Jurkat, Clone E6-1 (cell line): ENCODE measurements around the gene SMAP2.
A peak's percentile ranks its signal among the peaks of the same experiment; 100 is the strongest.

Experiments
- DNase-seq: peaks from one replicate; pipeline ENCODE4 v3.0.0-alpha.2; 2011; ENCODE audit warnings: low read depth, low spot score
- H3K4me3 ChIP-seq: 2 replicates; pipeline ENCODE4 v1.5.1; 2011; ENCODE audit warnings: mild to moderate bottlenecking, low read length, control low read depth, moderate library complexity

The SMAP2 gene

GRCh38 chr1:40362699-40363098 lies 10.8 kb upstream of the SMAP2 start:
- no peak for DNase-seq
- H3K4me3 ChIP-seq: no peak overlapping the region

DNA sequence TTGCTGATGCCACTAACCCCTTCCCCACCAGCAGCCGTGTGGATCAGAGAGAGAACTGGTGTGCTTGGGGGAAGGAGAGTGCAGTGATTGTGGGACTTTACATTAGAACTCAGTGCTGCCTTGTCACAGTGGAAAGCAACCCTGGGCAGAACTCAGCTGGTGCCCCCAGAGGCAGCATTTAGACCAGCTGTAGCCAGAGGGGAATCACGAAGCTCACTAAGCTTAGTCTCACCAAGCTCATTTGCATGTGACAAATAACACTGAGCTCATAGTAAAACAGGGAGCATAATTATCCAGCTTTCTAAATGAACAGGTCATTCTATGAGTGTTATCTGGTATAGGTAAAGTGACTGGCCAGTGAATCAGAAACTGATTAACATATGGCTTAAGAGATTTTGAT lies 9.8 kb upstream of the SMAP2 start:
- H3K4me3 ChIP-seq: no peak overlapping the region
- no peak for DNase-seq

DNA sequence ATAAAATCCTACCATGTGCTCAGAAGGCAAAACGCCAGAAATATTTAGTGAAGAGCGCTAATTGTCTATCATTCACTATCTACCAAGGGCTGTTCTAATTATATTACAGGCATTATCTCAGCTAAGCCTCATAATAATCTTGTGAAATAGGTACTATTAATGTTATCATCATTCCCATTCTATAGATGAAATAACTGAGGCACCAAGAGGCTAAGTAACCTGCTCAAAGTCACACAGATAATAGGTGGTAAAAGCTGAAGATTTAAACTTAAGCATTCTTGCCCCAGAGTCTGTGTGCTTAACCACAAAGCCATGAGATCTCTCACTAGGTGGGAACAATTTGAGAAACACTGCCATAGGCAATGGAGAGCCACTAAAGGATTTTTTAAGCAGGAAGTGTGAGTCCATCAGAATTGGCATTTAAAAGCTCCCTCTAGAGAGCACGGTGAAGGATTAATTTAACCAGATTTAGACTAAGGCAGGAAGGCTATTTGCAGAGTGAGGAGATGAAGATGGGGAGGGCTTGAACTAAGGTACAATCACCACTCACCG lies 1.7 kb upstream of the SMAP2 start:
- no peak overlapping the region for H3K4me3 ChIP-seq
- DNase-seq: no peak

GRCh38 chr1:40372658-40373322 lies 737 bp upstream of the SMAP2 start:
- no peak for DNase-seq
- peak overlapping the region; percentile 51 for H3K4me3 ChIP-seq

DNA sequence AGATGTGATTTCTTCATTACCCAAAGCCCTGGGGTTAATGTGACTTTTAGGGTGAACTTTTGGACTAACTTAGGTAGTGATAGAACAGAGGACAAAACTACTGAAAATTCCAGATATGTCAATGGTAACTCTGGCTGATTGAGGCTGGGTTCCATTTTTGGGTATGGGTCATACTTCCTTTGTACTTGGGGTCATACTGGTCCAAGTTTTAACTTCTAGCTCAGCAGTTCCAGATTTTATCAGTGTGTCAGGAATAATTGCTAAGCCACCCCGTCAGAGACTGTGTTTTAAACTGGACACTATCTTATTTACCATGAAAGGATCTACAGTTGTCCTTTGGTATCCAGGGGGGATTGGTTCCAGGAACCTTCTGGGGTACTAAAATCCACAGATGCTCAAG lies 4.0 kb downstream of the SMAP2 start:
- DNase-seq: no peak
- no peak overlapping the region for H3K4me3 ChIP-seq

DNA sequence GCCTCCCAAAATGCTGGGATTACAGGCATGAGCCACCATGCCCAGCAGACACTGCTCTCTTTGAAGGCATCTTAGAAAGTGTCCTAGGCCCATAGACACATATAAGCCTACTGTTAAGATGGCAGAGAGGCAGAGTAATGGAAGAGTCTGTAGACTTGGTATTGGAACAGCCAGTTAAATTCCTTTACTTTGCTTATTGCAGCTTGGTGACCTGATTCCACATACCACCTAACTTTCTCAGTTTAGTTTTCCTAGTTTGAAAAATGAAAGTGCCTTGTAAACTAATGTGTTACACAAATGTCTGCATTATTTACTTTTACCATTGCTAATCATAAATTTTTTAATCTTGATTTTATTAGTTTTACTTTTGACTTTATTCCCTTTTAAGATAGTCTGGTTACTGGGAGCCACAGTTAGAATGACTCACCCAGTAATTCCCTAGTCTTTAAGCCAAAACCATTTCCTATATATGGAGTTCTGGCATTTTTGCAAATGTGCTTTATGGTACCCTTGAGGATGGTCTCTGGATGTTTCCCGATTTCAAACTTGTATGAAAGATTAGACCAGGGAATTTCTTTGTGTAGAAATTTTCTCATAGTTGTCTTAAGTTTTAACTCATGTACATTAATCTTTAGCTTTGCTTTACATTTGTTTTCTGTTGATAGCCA lies 6.4 kb downstream of the SMAP2 start:
- no peak for DNase-seq
- no peak overlapping the region for H3K4me3 ChIP-seq

GRCh38 chr1:40380817-40381216 lies 7.3 kb downstream of the SMAP2 start:
- no peak overlapping the region for H3K4me3 ChIP-seq
- DNase-seq: no peak

GRCh38 chr1:40381268-40382107 lies 8.0 kb downstream of the SMAP2 start:
- DNase-seq: peak; percentile 63
- peak overlapping the region; percentile 4; the same call in 1 of the 2 replicates for H3K4me3 ChIP-seq

GRCh38 chr1:40382108-40382460 lies 8.6 kb downstream of the SMAP2 start:
- no peak overlapping the region for H3K4me3 ChIP-seq
- no peak for DNase-seq

GRCh38 chr1:40382601-40383000 lies 9.1 kb downstream of the SMAP2 start:
- no peak overlapping the region for H3K4me3 ChIP-seq
- DNase-seq: no peak

GRCh38 chr1:40383095-40383487 lies 9.6 kb downstream of the SMAP2 start:
- H3K4me3 ChIP-seq: no peak overlapping the region

GRCh38 chr1:40383488-40384412 lies 10.2 kb downstream of the SMAP2 start:
- H3K4me3 ChIP-seq: peak overlapping the region; percentile 16; the same call in 1 of the 2 replicates
- no peak for DNase-seq

More at GRCh38 chr1:40383095-40383487, 9.6 kb downstream of the SMAP2 start:
- DNase-seq: no peak

GRCh38 chr1:40384413-40384762 lies 10.9 kb downstream of the SMAP2 start:
- peak overlapping the region; percentile 16 for H3K4me3 ChIP-seq
- DNase-seq: peak; percentile 64

DNA sequence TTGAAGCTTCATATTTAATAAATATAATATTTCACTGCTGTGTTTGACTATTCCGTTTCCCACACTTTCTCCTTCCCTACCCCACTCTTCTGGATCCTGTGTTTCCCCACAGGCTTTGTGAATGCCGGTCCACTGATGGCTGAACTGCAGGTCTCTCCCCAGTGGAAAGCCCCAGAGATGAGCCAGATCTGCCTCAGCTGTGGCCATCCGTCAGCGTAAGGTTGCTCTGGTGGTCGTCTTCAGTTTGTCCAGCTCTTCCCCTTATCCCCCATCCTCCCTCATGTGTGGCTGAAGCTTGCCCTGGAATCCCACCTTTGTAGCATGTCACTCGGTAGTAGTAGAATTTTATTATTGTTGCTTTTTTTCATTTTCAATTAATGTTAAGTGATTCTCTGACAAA lies 11.4 kb downstream of the SMAP2 start:
- H3K4me3 ChIP-seq: no peak overlapping the region; the same call in 1 of the 2 replicates
- DNase-seq: no peak

DNA sequence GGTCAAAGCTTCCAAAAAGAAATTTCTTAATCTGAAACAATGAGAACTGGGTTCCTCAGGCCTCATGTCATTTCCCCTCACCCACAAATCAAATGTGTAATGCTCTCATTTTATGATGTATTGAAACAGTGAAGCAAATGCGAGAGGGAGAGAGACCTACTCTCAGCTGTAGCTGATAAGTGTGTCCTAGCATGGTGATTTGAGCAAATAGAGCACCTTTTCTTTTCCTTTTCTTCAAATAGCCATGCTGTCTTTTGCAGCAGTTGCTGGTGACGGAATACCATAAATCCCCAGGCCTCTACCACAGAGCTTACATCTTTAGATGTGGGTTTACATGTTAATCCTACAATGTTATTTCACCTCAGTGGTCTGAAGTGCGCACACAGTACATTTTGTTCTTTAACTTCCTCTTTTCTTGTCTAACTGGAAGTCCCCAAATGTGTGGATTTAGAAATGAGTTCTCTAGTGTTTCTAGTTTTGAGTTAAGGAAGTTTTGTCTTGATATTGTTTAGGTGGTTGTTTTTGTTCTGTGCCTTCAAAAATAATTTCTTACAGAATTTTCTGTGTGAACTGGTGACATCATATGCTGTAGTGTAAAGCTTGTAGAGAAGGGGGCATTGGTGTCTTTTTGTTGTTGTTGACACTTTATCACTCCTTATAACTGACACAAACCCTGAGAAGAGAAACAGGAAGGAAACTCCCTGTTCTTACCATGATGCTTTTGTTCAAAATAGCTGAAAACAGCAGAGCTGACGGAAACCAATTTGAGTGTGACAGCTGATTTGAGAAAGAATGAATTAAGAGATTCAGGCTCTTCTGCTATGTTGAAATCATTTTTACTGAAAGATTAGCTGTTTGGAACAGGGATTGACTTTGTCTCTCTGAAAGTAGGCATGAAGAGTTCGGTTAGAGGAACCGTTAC lies 12.2 kb downstream of the SMAP2 start:
- peak overlapping the region; percentile 41 for H3K4me3 ChIP-seq
- peak; percentile 96 for DNase-seq

DNA sequence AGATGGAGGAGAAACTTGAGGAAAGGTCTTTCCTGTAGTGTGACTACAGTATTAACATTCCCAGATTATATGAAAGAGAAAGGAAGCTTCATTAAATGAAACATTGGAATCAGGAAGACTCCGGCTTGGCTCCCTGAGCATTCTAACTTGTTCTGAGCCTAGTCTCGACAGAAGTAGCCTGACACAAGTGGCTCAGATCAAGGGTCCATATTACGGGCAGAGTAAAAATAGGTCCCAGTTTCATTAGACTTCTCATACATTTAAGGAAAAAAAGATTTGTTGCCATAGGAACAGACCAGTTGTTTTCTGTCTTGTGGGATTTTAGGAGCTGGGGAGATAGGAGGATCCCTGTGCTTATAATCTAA lies 12.8 kb downstream of the SMAP2 start:
- peak overlapping the region; percentile 41 for H3K4me3 ChIP-seq

GRCh38 chr1:40386796-40387195 lies 13.3 kb downstream of the SMAP2 start:
- H3K4me3 ChIP-seq: no peak overlapping the region
- no peak for DNase-seq

More for the DNA sequence above, 12.8 kb downstream of the SMAP2 start:
- DNase-seq: no peak
